GM12878 (cell line): ENCODE data around the gene ABCF3. TPM values are rescaled to one million over a fixed set of nuclear protein-coding genes. Genes with fewer than 3 reads are reported as not detected.

Experiments
- ATAC-seq: fragments of 200-7000 bp; cut with Tn5 transposase; 3 replicates; pipeline ENCODE4 v1.9.1; 2020; ENCODE audit warnings: mild to moderate bottlenecking, moderate library complexity
- BruUV-seq: library from RNA; stranded (reverse); fragments of 400-500 nt; replicated peaks from 2 replicates; lab custom pipeline; 2021; lab: Mats Ljungman, UMichigan
- CTCF ChIA-PET: fragments of 300-600 bp; sonication (Branson Sonifier 250); formaldehyde crosslinking; extraction: SDS; loops from one replicate; lab custom pipeline; 2021; ENCODE audit warnings: inconsistent platforms; lab: Yijun Ruan, JAX
- POLR2A ChIA-PET: fragments of 350-600 bp; formaldehyde crosslinking; extraction: SDS; loops from one replicate; lab custom pipeline; 2021; ENCODE audit warnings: inconsistent platforms; lab: Charles Lee
- RAD21 ChIA-PET: fragments of 300-600 bp; sonication (Branson Sonifier 250); formaldehyde crosslinking; loops from one replicate; lab custom pipeline; 2023; ENCODE audit warnings: antibody characterized with exemption; ENCODE audit not compliant: unreplicated experiment; lab: Charles Lee
- SMC1A ChIA-PET: fragments of 300-600 bp; sonication (Branson Sonifier 250); formaldehyde crosslinking; loops from one replicate; lab custom pipeline; 2023; ENCODE audit not compliant: unreplicated experiment, uncharacterized antibody; lab: Charles Lee
- DNase-seq: peaks from one replicate; pipeline ENCODE4 v3.0.0-alpha.2; 2011; ENCODE audit warnings: low read depth, low spot score
- FAIRE-seq: peaks from 3 replicates; lab custom pipeline; 2011; peaks lifted over from hg19 to GRCh38; lab: Jason Lieb, UNC
- H2AFZ ChIP-seq: 2 replicates; pipeline ENCODE4 v1.6.0; 2011; ENCODE audit warnings: low read depth, low read length, control low read depth; ENCODE audit not compliant: control insufficient read depth
- H3K27ac ChIP-seq: 2 replicates; pipeline ENCODE4 v1.5.1; 2011; ENCODE audit warnings: control low read depth; ENCODE audit not compliant: control insufficient read depth, insufficient read depth
- H3K27me3 ChIP-seq, 2 experiments: replicated peaks in 1 of 2; 2 replicates each; pipeline versions ENCODE4 v1.6.0 to v1.6.1; 2011; ENCODE audit warnings: low read length in 1 of 2; ENCODE audit not compliant: control insufficient read depth in 2 of 2, insufficient read depth in 2 of 2
- H3K36me3 ChIP-seq, 2 experiments: 2 replicates each; pipeline ENCODE4 v1.5.1; 2011; ENCODE audit warnings: low read length in 1 of 2; ENCODE audit not compliant: control insufficient read depth in 2 of 2, insufficient read depth in 2 of 2
- H3K4me1 ChIP-seq: 2 replicates; pipeline ENCODE4 v1.6.1; 2011; ENCODE audit warnings: mild to moderate bottlenecking, low read length, moderate library complexity, mixed read lengths; ENCODE audit not compliant: control insufficient read depth, insufficient read depth
- H3K4me2 ChIP-seq: 2 replicates; pipeline ENCODE4 v1.6.0; 2011; ENCODE audit warnings: control low read depth; ENCODE audit not compliant: control insufficient read depth, insufficient read depth
- H3K4me3 ChIP-seq: fragments of 200-600 bp; sonication (generic); 2 replicates; pipeline ENCODE4 v1.5.1; 2016
- H3K79me2 ChIP-seq: 2 replicates; pipeline ENCODE4 v1.6.0; 2011; ENCODE audit warnings: low read length; ENCODE audit not compliant: control insufficient read depth, insufficient read depth
- H3K9ac ChIP-seq: 2 replicates; pipeline ENCODE4 v1.8.0; 2011; ENCODE audit warnings: low read length, control low read depth, mixed read lengths; ENCODE audit not compliant: control insufficient read depth, insufficient read depth
- H3K9me3 ChIP-seq: replicated peaks from 3 replicates; pipeline ENCODE4 v1.5.1; 2011; ENCODE audit warnings: mild to moderate bottlenecking, low read length; ENCODE audit not compliant: control insufficient read depth, insufficient read depth
- H4K20me1 ChIP-seq: 2 replicates; pipeline ENCODE4 v1.6.0; 2011; ENCODE audit not compliant: control insufficient read depth, insufficient read depth
- WGBS: methylation state at CpG from one replicate; pipeline ENCODE4 v1.1.6; 2016; ENCODE audit warnings: low lambda C conversion rate; ENCODE audit not compliant: insufficient replicate concordance, insufficient coverage; ENCODE audit errors: missing lambda C conversion rate; 5-methylcytosine and 5-hydroxymethylcytosine counted together
- in situ Hi-C: fragments of 300-500 bp; cut with MboI; formaldehyde crosslinking; loops from 9 replicates; pipeline ENCODE4 v1.14.3; 2018; ENCODE audit warnings: mixed read lengths
- intact Hi-C: fragments of 100-400 bp; cut with micrococcal nuclease; formaldehyde crosslinking; loops from one replicate; pipeline ENCODE4 v1.14.2; 2022; ENCODE audit not compliant: unreplicated experiment
- polyA plus RNA-seq, 11 experiments: library from polyadenylated mRNA; depleted of rRNA in 4 of 11; unstranded in 6 of 11; stranded (reverse) in 5 of 11; fragments of >200 nt; fragmentation: Nextera tagmentation in 4 of 11; fragmentation: Illumina TruSeq in 1 of 11; extraction: Ambion mirVana in 4 of 11; extraction: Trizol in 1 of 11; gene quantifications; 1 replicate in 1 of 11; 2 replicates in 10 of 11; pipeline versions ENCODE4 v1.2.1 to v1.2.3, GENCODE V29; 2011 to 2016; ENCODE audit warnings: inconsistent platforms in 2 of 11, missing spikeins in 2 of 11, low read depth in 1 of 11
- total RNA-seq, 4 experiments: library from RNA; depleted of rRNA in 3 of 4; stranded (reverse); fragments of >200 nt in 3 of 4; fragmentation: Illumina TruSeq in 1 of 4; extraction: Trizol in 1 of 4; gene quantifications; 2 replicates each; pipeline versions ENCODE4 v1.2.1 to v1.2.3, GENCODE V29; 2013 to 2021
- TF ChIP-seq, protein P1 (sequence below): fragments of 450-650 bp; IDR thresholded peaks from 2 replicates; pipeline ENCODE4 v1.6.1; 2017; ENCODE audit warnings: mild to moderate bottlenecking, moderate library complexity

Gene ABCF3
- total and polyA plus RNA-seq, 10 of the 15 experiments (the other 5 are each of a cell fraction or from before 2014, with no cell fraction given): 6.1 to 71.3 (median 46.9) TPM

DNA sequence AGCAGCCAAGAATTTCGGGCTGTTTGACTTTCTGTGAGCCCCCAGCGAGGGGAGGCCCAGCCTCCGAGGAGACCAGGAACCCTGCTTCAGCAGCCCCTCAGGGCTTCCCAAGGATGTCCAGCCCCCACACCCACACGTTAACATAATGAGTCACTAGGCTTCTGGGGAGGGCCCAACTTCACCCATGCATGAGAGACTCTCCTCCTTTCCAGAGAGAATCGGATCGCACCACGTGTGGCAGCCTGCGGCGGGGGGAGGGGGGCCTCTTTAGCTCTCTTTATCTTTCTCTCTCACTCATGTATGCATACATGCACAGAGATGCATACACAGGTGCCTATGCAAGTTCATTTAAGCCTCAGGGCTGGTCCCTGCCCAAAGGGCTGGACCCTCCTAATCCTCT is 14.4 kb upstream of the ABCF3 start:
- peaks cover 19% of the 10 kb centered on the region for H3K79me2 ChIP-seq
- 30% methylated on average over 9 of the region's 9 CpGs for WGBS
- H3K36me3 ChIP-seq: peaks cover 0 to 8% of the 10 kb centered on the region in 2 experiments; a peak in 2 of 4 replicates
- no peaks in the 10 kb centered on the region for H3K9me3 ChIP-seq
- no TSS peak for BruUV-seq
- H3K4me2 ChIP-seq: no peak overlapping the region
- no peaks in the 10 kb centered on the region for H3K27me3 ChIP-seq
- ATAC-seq: no peak
- no peak overlapping the region for H3K4me3 ChIP-seq
- RAD21 ChIA-PET: interaction anchor here (0.7 kb wide), 1 partner anchor 27 kb away, joined by 3 read pairs; no protein-coding TSS in a partner anchor
- CTCF ChIA-PET: no interaction called here
- intact Hi-C loops (no loop called here), in situ Hi-C loops (no loop called here)
- TF ChIP-seq, protein P1, sequence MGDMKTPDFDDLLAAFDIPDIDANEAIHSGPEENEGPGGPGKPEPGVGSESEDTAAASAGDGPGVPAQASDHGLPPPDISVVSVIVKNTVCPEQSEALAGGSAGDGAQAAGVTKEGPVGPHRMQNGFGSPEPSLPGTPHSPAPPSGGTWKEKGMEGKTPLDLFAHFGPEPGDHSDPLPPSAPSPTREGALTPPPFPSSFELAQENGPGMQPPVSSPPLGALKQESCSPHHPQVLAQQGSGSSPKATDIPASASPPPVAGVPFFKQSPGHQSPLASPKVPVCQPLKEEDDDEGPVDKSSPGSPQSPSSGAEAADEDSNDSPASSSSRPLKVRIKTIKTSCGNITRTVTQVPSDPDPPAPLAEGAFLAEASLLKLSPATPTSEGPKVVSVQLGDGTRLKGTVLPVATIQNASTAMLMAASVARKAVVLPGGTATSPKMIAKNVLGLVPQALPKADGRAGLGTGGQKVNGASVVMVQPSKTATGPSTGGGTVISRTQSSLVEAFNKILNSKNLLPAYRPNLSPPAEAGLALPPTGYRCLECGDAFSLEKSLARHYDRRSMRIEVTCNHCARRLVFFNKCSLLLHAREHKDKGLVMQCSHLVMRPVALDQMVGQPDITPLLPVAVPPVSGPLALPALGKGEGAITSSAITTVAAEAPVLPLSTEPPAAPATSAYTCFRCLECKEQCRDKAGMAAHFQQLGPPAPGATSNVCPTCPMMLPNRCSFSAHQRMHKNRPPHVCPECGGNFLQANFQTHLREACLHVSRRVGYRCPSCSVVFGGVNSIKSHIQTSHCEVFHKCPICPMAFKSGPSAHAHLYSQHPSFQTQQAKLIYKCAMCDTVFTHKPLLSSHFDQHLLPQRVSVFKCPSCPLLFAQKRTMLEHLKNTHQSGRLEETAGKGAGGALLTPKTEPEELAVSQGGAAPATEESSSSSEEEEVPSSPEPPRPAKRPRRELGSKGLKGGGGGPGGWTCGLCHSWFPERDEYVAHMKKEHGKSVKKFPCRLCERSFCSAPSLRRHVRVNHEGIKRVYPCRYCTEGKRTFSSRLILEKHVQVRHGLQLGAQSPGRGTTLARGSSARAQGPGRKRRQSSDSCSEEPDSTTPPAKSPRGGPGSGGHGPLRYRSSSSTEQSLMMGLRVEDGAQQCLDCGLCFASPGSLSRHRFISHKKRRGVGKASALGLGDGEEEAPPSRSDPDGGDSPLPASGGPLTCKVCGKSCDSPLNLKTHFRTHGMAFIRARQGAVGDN: no peak
- DNase-seq: no peak
- no peaks in the 10 kb centered on the region for H4K20me1 ChIP-seq
- H3K9ac ChIP-seq: no peak overlapping the region
- H3K27ac ChIP-seq: no peak overlapping the region
- SMC1A ChIA-PET: no interaction called here
- POLR2A ChIA-PET: interaction anchor here (2.8 kb wide), 1 partner anchor 11 kb away, joined by 16 read pairs; no protein-coding TSS in a partner anchor
- H3K4me1 ChIP-seq: peaks cover 4% of the 10 kb centered on the region
- no peak for FAIRE-seq
- no peak overlapping the region for H2AFZ ChIP-seq
